Lung (tissue), 12 donors: ENCODE measurements around the gene DRGX. TPM values are rescaled to one million over a fixed set of nuclear protein-coding genes. Genes with fewer than 3 reads are reported as not detected.

Source experiments
- ATAC-seq: fragments of 200-7000 bp; cut with Tn5 transposase; one replicate; pipeline ENCODE4 v1.9.1; 2020; ENCODE audit warnings: moderate number of reproducible peaks; ENCODE audit not compliant: insufficient read depth, low FRiP score
- DNase-seq, 3 donors: peaks; one replicate each; pipeline ENCODE4 v3.0.0-alpha.2; 2013 to 2017
- H3K27ac ChIP-seq, 2 donors: one replicate each; pipeline ENCODE4 v1.5.1; 2013; ENCODE audit warnings: mild to moderate bottlenecking in 2 of 2, moderate library complexity in 2 of 2, control low read depth in 1 of 2, inconsistent platforms in 1 of 2, low read depth in 1 of 2, low read length in 1 of 2
- H3K27me3 ChIP-seq, 3 donors: one replicate each; pipeline ENCODE4 v1.5.1; 2013; ENCODE audit warnings: low read length in 2 of 3; ENCODE audit not compliant: control insufficient read depth in 3 of 3, insufficient read depth in 3 of 3
- H3K36me3 ChIP-seq, 4 donors: one replicate each; pipeline ENCODE4 v1.5.1; 2013; ENCODE audit warnings: low read length in 4 of 4, mild to moderate bottlenecking in 1 of 4, moderate library complexity in 1 of 4; ENCODE audit not compliant: control insufficient read depth in 4 of 4, insufficient read depth in 4 of 4
- H3K4me1 ChIP-seq, 5 donors: one replicate each; pipeline ENCODE4 v1.5.1; 2013; ENCODE audit warnings: low read length in 5 of 5, mild to moderate bottlenecking in 2 of 5, moderate library complexity in 1 of 5; ENCODE audit not compliant: control insufficient read depth in 5 of 5, insufficient read depth in 5 of 5
- H3K4me3 ChIP-seq: one replicate; pipeline ENCODE4 v1.5.1; 2013; ENCODE audit warnings: mild to moderate bottlenecking, control low read depth, moderate library complexity
- H3K9ac ChIP-seq, 2 donors: one replicate each; pipeline ENCODE4 v1.5.1; 2013; ENCODE audit warnings: low read length in 2 of 2, control low read depth in 1 of 2; ENCODE audit not compliant: insufficient read depth in 1 of 2
- H3K9me3 ChIP-seq, 4 donors: one replicate each; pipeline ENCODE4 v1.5.1; 2013; ENCODE audit warnings: low read length in 3 of 4, mild to moderate bottlenecking in 1 of 4, moderate library complexity in 1 of 4; ENCODE audit not compliant: control insufficient read depth in 4 of 4, insufficient read depth in 3 of 4
- CTCF ChIP-seq: IDR thresholded peaks from 2 replicates; pipeline ENCODE4 v1.5.1; 2012; ENCODE audit warnings: mild to moderate bottlenecking; ENCODE audit errors: control extremely low read depth, extremely low read depth
- WGBS, 2 donors: extraction: QIAGEN DNeasy Blood & Tissue Kit; methylation state at CpG; one replicate each; pipeline ENCODE4 v1.1.7; 2013; 5-methylcytosine and 5-hydroxymethylcytosine counted together
- polyA plus RNA-seq, 2 donors: library from polyadenylated mRNA; stranded (reverse); fragments of 200-250 nt; gene quantifications; one replicate each; pipeline ENCODE4 v1.2.1, GENCODE V29; 2013
- total RNA-seq, 2 donors: library from RNA; depleted of rRNA in 1 of 2; stranded (reverse); fragments of >200 nt in 1 of 2; gene quantifications; one replicate each; pipeline ENCODE4 v1.2.1, GENCODE V29; 2014 to 2021
- donor health status: control.
- donor health status: control.
- donor health status: Bipolar disorder and iron deficiency.
- donor health status: healthy.
- donor health status: DM: yes; HTN: yes; CAD: no.

The DRGX gene
- total and polyA plus RNA-seq, 4 donors = 0.10 TPM; not detected in 3

- Histone ChIP-seq H3K27ac (no peak overlapping the region), H3K36me3 (no peaks in the 10 kb centered on the region), H3K4me3 (no peak overlapping the region), H3K4me1 (peaks cover 0 to 17% (median 4%) of the 10 kb centered on the region in 5 donors), H3K9me3 (peaks cover 0 to 6% (median 0%) of the 10 kb centered on the region in 4 donors), H3K27me3 (peaks cover 8 to 88% (median 65%) of the 10 kb centered on the region in 3 donors), H3K9ac (no peak overlapping the region)
- WGBS, 2 donors = 2 to 3% methylated on average over 69 to 72 of the region's 72 CpGs
- ATAC-seq (peak; percentile 74), DNase-seq (peak; percentile 56 to 74 (median 65))
- TF ChIP-seq CTCF = no peak
Measured at GRCh38 chr10:49398000-49398861, 2.3 kb upstream of the DRGX start.

GRCh38 chr10:49397036-49397999 lies 1.4 kb upstream of the DRGX start:
- 2 to 4% methylated on average over 60 to 61 of the region's 61 CpGs for WGBS, 2 donors
- DNase-seq (peak in 2 of 3 donors; percentile 6), ATAC-seq (no peak)
- Histone ChIP-seq H3K9me3 (peaks cover 0 to 6% (median 0%) of the 10 kb centered on the region in 4 donors), H3K4me1 (peaks cover 0 to 17% (median 4%) of the 10 kb centered on the region in 5 donors), H3K27ac (no peak overlapping the region), H3K4me3 (no peak overlapping the region), H3K36me3 (no peaks in the 10 kb centered on the region), H3K27me3 (peaks cover 8 to 87% (median 74%) of the 10 kb centered on the region in 3 donors), H3K9ac (no peak overlapping the region)
- TF ChIP-seq CTCF = no peak

- H3K36me3 ChIP-seq = no peaks in the 10 kb centered on the region
- peaks cover 0 to 6% (median 0%) of the 10 kb centered on the region in 4 donors for H3K9me3 ChIP-seq
- ATAC-seq (no peak), DNase-seq (no peak)
- H3K4me3 ChIP-seq = no peak overlapping the region
- peaks cover 14 to 90% (median 77%) of the 10 kb centered on the region in 3 donors for H3K27me3 ChIP-seq
- no peak for TF ChIP-seq CTCF
- H3K4me1 ChIP-seq = peaks cover 0 to 17% (median 4%) of the 10 kb centered on the region in 5 donors
- H3K27ac ChIP-seq = no peak overlapping the region
- 26 to 28% methylated on average over 8 of the region's 8 CpGs for WGBS, 2 donors
- no peak overlapping the region for H3K9ac ChIP-seq
Measured at GRCh38 chr10:49396666-49396999, 744 bp upstream of the DRGX start.
